ENCODE results near the gene HDAC5. TPM values are rescaled to one million over a fixed set of nuclear protein-coding genes. Genes with fewer than 3 reads are reported as not detected.
"Not testable (repeated sequence)": the region's sequence is repeated elsewhere in the genome, so short reads cannot be mapped to it uniquely, and the experiment has no call there.

The HDAC5 gene
- total RNA-seq, 1 experiment from 2014 or later: 96.4 TPM

DNA sequence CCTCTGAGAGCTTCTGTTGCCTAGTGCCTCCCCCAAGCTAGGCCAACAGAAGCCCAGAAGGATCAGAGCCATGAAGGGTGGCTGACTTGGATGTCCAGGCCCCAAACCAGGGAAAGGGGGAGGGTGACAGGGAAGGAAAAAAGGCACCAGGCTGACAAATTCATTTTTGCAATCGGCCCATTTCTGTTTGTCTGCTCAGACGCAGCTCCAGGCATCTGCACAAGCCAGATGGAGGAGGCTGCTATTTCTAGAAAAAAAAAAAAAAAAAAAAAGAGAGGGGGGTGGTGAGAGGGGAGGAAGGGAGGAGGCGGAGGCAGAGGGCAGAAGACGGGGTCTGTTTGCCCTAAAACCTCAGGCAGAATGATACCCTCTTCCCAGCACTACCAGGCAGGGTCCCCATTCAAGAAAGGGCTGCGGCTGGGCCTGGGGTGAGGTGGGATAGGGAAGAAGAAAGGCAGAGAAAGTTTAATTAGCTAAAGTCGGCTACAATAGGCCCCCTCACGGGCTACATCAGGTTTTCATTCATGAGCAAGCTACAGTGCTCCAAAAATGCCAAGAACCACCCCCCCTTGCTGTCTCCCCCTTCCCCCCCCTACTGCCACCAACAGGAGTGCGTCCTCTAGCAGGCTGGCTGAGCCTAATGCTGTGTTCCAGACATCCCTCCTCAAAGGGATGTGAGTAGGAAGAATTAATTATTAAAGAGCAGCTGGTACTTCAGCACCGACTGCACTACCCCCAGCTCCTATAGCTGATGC, 2.4 kb downstream of the HDAC5 start:
- Histone ChIP-seq H3K4me3 (no peak overlapping the region), H3K4me1 (peaks cover 4% of the 10 kb centered on the region), H3K36me3 (no peaks in the 10 kb centered on the region), H3K27ac (no peak overlapping the region), H3K27me3 (peaks cover 3% of the 10 kb centered on the region; the same call in 1 of the 2 replicates), H3K9me3 (replicated peaks) (no peaks in the 10 kb centered on the region)
- DNase-seq: no peak

GRCh38 chr17:44120281-44120680, 3.2 kb downstream of the HDAC5 start:
- not testable (repeated sequence) for H3K4me3 ChIP-seq; H3K27ac ChIP-seq; DNase-seq; H3K27me3 ChIP-seq; H3K4me1 ChIP-seq; H3K36me3 ChIP-seq; H3K9me3 ChIP-seq (replicated peaks)

DNA sequence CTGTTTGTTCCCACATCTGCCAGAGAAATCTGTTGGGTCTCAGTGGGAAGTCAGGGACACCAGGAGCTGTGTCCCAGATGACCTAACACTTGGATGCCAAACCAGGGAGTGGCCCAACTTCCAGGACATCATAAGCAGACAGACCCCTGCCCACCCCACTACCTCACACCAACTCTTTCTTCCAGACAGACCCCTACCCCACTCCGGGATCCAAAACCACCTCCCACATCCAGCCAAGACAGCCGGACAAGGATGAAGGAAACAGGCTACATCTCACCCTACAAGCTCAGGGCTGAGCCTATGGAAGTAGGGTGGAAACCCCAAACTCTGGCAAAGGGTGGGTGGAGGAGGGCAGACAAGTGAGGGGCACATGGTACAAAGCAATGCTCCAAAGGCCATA, 3.6 kb downstream of the HDAC5 start:
- Histone ChIP-seq H3K27me3 (peaks cover 3% of the 10 kb centered on the region; the same call in 1 of the 2 replicates), H3K4me1 (peaks cover 12% of the 10 kb centered on the region), H3K4me3 (no peak overlapping the region), H3K36me3 (no peaks in the 10 kb centered on the region), H3K9me3 (replicated peaks) (no peaks in the 10 kb centered on the region), H3K27ac (no peak overlapping the region)
- no peak for DNase-seq

- Histone ChIP-seq H3K9me3 (replicated peaks) (no peaks in the 10 kb centered on the region), H3K27me3 (peaks cover 3% of the 10 kb centered on the region; the same call in 1 of the 2 replicates), H3K4me3 (no peak overlapping the region), H3K4me1 (peaks cover 12% of the 10 kb centered on the region), H3K27ac (no peak overlapping the region), H3K36me3 (no peaks in the 10 kb centered on the region)
- DNase-seq: no peak
Observed at GRCh38 chr17:44119062-44119461, 4.4 kb downstream of the HDAC5 start.

DNA sequence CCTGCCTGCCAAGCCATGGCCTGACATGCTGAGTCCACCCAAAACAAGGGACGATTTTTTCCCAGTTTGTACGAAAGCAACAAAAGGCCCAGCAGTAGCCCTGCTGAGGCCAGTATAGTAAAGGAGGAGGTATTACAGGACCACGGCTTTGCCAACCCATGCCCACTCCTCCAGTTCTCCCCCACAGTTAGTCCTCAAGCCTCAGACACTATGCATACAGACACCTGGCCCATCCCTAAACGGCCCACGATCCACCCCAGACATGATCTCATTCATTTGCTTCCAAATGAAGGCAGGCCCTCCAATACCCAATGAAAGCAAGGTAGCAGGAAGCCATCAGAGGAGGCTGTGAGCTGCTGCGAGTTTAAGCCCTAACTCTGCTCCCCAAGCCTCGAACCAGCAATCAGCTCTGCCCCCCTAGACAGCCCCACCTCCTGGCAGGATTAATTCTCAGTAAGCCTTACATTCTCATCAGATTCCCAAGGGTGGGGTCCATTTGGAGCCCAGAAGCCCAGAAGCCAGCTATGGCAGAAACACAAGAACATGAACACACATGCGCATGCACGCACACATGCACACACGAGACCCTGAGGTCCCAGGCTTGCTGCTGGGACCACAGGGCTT, 4.9 kb downstream of the HDAC5 start:
- Histone ChIP-seq H3K27me3 (peaks cover 3% of the 10 kb centered on the region; the same call in 1 of the 2 replicates), H3K9me3 (replicated peaks) (no peaks in the 10 kb centered on the region), H3K27ac (no peak overlapping the region), H3K4me3 (no peak overlapping the region), H3K36me3 (no peaks in the 10 kb centered on the region), H3K4me1 (peaks cover 12% of the 10 kb centered on the region)
- DNase-seq: no peak

GRCh38 chr17:44117351-44117750, 6.1 kb downstream of the HDAC5 start:
- Histone ChIP-seq H3K27ac (no peak overlapping the region), H3K27me3 (0 out of 2 replicates have a peak, but pooled peaks cover 3% of the 10 kb centered on the region), H3K36me3 (no peaks in the 10 kb centered on the region), H3K4me1 (peaks cover 15% of the 10 kb centered on the region), H3K4me3 (no peak overlapping the region), H3K9me3 (replicated peaks) (no peaks in the 10 kb centered on the region)
- no peak for DNase-seq

- Histone ChIP-seq H3K9me3 (replicated peaks) (no peaks in the 10 kb centered on the region), H3K27me3 (no peaks in the 10 kb centered on the region), H3K4me1 (peaks cover 26% of the 10 kb centered on the region), H3K36me3 (no peaks in the 10 kb centered on the region), H3K4me3 (no peak overlapping the region), H3K27ac (no peak overlapping the region)
- DNase-seq: peak; percentile 67 to 79
Observed at GRCh38 chr17:44115585-44116415, 7.6 kb downstream of the HDAC5 start.

DNA sequence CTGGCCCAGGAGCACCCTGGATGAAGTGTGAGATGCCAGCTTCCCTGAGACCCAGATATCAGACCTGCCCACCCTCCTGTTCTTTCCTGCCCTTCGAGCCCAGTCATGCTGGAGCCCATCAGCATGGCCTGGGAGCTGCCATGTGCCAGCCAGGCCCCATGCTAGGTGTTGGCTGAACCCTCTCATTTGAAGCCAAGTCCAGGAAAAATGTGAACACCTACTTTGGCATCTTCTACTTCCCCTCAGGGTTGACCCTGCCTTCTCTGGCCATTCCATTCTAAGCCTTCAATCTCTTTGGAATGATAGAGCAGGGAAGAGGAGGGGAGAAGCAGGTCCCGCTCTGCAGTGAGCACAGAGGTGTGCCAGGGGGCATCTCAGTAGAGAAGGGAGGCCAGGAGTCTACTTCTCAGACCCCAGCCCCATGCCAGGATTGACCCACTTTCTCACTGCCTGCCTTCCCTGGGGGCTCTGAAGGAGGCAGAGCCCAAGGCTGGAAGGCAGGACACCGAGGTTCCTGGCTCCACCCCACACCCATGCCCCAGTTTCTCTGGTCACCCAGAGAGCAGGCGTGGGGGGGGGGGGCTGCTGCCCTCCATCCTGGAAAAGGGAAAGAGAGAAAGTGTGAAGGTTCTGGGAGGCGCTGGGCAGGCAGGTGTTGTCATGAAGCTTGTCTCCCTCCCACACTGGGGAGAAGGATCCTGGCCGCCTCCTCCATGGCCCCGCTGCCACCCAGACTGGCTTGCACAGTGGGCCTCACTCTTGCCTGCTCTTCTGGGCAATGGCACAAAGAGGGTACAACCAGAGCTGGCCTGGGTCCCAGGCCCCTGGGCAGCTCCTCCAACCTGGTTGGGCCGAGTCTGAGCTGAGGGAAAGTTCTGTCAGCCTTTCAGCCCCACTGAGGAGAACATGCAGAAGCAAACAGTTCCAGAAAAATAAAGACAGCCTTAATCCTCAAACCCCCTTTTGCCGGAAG, 9.3 kb downstream of the HDAC5 start:
- Histone ChIP-seq H3K4me3 (no peak overlapping the region), H3K27me3 (no peaks in the 10 kb centered on the region), H3K36me3 (no peaks in the 10 kb centered on the region), H3K4me1 (peaks cover 33% of the 10 kb centered on the region), H3K9me3 (replicated peaks) (no peaks in the 10 kb centered on the region), H3K27ac (no peak overlapping the region)
- DNase-seq: no peak

DNA sequence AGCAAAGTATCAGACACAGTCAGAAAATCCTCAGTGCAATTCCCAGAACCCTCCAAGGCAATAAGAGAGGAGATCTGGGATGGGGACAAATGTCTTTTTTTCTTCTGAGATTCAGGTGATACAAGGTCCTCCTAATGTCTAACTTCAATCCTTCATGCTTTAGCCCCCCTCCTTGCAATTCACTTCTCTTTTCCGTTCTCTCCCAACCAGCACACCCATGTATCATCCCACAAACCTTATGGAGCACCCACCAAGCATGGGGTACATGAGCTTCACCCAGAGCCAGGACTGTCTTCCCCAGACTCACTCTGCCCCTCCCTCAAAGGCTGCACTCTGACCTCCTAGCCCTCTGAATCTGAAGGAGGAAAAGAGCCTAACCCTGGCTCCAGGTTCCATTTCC, 10.1 kb downstream of the HDAC5 start:
- H3K36me3 ChIP-seq: no peaks in the 10 kb centered on the region
- peaks cover 38% of the 10 kb centered on the region for H3K4me1 ChIP-seq

DNA sequence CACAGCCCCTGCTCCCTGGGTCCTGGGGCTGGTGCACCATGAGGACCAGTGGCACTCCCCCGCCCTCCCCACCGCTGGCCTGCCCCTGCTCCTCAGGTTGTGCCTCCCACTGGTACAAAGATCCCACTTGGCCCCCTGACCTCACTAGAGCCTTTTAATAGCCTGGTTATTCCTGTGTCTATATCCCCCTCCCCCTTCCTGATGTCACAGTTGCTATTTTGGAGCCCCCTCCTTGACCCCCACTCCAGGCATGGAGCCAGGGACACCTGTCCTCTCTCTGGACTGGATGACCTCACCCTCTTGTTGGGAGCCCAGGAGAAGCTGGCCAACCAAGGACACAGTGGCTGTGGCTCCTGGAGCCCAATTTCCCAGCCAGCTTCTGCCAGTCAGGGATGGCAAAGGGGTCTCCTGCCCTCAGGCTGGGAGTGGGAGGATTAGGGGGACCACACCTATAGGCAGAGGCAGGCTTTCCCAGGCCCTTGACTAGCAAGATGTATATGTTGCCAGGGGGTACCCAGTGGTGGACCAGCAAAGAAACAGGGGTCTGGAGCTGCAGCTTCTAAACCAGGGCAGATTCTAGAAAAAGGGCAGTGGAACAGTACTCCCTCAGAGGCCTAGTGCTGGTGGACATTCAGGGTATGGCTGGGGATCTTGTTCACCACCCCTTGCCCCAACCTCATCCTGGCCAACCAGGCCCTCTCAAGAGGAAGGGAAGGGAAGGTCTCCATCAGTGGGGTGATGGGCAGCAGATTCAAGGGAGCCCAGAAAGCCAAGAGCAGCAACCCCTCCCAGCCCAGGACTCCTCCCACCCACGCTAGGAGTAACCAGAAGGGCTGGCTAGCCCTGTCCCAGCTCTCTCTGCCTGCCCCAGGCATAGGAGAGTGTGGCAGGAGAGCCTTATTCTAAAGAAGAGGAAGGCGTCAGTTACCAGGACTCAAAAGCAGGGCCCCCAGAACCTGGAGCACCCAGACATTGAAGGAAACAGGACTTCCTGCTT, 10.9 kb downstream of the HDAC5 start:
- Histone ChIP-seq H3K4me3 (no peak overlapping the region), H3K27ac (no peak overlapping the region), H3K36me3 (no peaks in the 10 kb centered on the region), H3K4me1 (peaks cover 46% of the 10 kb centered on the region), H3K27me3 (no peaks in the 10 kb centered on the region), H3K9me3 (replicated peaks) (no peaks in the 10 kb centered on the region)
- peak; percentile 69 to 70 for DNase-seq

More for the DNA sequence above, 10.1 kb downstream of the HDAC5 start:
- Histone ChIP-seq H3K9me3 (replicated peaks) (no peaks in the 10 kb centered on the region), H3K27ac (no peak overlapping the region), H3K4me3 (no peak overlapping the region), H3K27me3 (no peaks in the 10 kb centered on the region)
- no peak for DNase-seq

DNA sequence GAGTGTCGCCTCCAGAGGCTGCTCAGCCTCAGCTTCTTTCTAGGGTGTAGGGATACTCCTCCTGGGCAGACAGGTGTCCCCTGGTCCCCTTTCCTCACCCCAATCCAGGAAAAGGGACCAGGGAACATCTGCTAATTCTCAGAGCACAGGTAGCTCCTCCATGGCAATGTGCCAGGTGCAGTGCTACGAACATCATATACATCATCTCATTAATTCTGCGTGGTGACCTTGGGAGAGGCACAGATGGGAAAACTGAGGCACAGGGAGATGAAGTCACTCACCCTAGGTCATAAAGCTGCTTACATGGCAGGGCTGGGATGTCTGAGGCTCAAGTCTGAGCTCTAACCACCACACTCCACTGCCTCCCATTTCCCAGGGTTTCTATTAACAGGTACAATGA, 11.7 kb downstream of the HDAC5 start:
- Histone ChIP-seq H3K36me3 (no peaks in the 10 kb centered on the region), H3K4me3 (no peak overlapping the region), H3K27ac (no peak overlapping the region), H3K27me3 (no peaks in the 10 kb centered on the region), H3K9me3 (replicated peaks) (no peaks in the 10 kb centered on the region), H3K4me1 (peaks cover 54% of the 10 kb centered on the region)
- no peak for DNase-seq

DNA sequence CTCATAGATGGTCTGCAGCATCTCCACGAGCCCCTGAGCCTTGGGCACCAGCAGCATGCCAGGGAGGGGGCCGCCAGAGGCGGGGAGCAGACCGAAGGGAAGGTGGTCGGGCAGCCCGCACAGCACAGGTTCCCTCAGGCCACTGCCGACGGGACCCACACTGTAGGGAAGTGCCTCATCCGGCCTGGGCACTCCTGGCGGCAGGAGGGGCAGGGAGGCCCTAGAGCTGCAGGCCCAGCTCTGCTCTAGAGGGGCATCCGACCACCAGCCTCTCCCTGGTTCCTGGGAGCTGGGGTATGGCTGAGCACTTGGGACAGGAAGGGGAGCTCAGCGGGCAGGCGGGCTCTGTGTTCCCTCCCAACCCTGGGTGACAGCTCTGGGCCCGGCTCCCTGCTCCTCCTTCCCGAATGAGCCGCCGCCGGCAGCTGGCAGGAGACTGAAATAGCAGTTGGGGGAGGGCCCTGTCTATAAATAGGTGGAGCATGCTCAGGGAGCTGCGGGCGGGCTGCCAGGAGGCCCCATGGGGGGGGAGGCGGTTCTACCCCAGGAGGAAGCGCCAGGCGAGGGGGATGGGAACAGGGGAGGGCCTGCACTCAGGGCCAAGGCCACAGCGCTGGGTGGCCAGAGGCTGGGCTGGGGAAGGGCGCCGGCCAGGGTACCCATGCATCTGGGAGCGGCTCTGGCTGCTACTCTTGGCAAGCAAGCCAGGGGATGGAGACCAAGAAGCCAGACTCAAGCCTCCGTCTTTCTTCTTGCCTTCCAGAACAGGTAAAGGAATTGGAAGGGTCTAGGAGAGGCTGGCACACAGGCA, 12.4 kb downstream of the HDAC5 start:
- Histone ChIP-seq H3K27me3 (no peaks in the 10 kb centered on the region), H3K4me3 (peak overlapping the region; percentile 62), H3K4me1 (peaks cover 58% of the 10 kb centered on the region), H3K36me3 (no peaks in the 10 kb centered on the region), H3K27ac (peak overlapping the region; percentile 28; the same call in 1 of the 2 replicates), H3K9me3 (replicated peaks) (no peaks in the 10 kb centered on the region)
- DNase-seq: peak; percentile 97 to 99

All from SJCRH30 (cell line).